Measurements from ENCODE around the gene PDZK1IP1.

DNA sequence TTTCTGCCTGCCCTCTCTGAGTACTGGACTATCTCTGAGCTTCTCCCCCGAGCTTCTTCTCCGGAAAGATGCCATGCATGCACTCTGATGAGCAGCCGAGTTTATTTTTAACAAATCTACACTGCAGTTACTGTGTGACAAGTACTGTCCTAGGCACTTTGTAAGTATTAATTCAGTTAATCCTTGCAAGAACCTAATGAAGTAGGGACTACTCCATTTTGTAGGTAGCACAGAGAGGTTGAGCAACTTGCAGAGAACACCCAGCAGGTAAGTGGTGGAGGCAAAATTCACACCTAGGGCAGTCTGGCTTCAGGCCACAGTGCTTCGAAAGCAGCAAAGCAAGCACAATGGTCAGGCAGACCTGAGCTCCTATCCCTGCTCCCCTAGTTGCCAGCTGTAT lies 46.0 kb upstream of the PDZK1IP1 start:
- TF ChIP-seq, protein P1, sequence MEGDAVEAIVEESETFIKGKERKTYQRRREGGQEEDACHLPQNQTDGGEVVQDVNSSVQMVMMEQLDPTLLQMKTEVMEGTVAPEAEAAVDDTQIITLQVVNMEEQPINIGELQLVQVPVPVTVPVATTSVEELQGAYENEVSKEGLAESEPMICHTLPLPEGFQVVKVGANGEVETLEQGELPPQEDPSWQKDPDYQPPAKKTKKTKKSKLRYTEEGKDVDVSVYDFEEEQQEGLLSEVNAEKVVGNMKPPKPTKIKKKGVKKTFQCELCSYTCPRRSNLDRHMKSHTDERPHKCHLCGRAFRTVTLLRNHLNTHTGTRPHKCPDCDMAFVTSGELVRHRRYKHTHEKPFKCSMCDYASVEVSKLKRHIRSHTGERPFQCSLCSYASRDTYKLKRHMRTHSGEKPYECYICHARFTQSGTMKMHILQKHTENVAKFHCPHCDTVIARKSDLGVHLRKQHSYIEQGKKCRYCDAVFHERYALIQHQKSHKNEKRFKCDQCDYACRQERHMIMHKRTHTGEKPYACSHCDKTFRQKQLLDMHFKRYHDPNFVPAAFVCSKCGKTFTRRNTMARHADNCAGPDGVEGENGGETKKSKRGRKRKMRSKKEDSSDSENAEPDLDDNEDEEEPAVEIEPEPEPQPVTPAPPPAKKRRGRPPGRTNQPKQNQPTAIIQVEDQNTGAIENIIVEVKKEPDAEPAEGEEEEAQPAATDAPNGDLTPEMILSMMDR (conservative IDR thresholded peaks at IDR 0.05; ENCODE audit: low read length): no peak
- no peak for TF ChIP-seq EZH2phosphoT487 (IDR thresholded peaks at IDR 0.05; ENCODE audit: borderline replicate concordance)
